ENCODE data around the gene PHACTR2. TPM values are rescaled to one million over a fixed set of nuclear protein-coding genes. Genes with fewer than 3 reads are reported as not detected.
A peak's percentile ranks its signal among the peaks of the same experiment; 100 is the strongest.

The PHACTR2 gene
- total RNA-seq, 6 experiments from 2014 or later, result 66.7 to 92.7 (median 84.1) TPM

DNA sequence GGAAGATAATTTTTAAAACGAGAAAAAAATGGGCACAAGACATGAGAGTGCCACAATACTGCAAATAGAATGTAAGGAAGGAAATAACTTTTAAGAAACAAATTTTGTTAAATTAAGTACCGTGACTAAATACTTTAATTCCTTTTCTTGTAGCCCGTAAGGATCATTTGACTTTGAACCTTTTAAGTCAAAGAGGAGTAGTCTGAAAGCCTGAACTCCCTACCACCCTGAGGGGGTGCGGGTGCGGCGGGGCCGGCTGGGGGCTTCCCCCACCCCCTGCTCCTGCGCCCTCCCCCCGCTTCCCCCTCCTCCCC, 231 bp upstream of the PHACTR2 start:
- TF ChIP-seq, protein P1, sequence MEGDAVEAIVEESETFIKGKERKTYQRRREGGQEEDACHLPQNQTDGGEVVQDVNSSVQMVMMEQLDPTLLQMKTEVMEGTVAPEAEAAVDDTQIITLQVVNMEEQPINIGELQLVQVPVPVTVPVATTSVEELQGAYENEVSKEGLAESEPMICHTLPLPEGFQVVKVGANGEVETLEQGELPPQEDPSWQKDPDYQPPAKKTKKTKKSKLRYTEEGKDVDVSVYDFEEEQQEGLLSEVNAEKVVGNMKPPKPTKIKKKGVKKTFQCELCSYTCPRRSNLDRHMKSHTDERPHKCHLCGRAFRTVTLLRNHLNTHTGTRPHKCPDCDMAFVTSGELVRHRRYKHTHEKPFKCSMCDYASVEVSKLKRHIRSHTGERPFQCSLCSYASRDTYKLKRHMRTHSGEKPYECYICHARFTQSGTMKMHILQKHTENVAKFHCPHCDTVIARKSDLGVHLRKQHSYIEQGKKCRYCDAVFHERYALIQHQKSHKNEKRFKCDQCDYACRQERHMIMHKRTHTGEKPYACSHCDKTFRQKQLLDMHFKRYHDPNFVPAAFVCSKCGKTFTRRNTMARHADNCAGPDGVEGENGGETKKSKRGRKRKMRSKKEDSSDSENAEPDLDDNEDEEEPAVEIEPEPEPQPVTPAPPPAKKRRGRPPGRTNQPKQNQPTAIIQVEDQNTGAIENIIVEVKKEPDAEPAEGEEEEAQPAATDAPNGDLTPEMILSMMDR (IDR thresholded peaks at IDR 0.05), result no peak
- Mint-ChIP-seq H3K4me1 (ENCODE audit: low read depth) (peaks cover 81% of the 10 kb centered on the region), H3K9me3 (peaks cover 6% of the 10 kb centered on the region), H3K36me3 (ENCODE audit: low read depth) (peaks cover 18% of the 10 kb centered on the region), H3K4me3 (peak overlapping the region; percentile 89), H3K27ac (peak overlapping the region; percentile 61), H3K27me3 (ENCODE audit: insufficient read depth) (no peaks in the 10 kb centered on the region)
- DNase-seq, result no peak

DNA sequence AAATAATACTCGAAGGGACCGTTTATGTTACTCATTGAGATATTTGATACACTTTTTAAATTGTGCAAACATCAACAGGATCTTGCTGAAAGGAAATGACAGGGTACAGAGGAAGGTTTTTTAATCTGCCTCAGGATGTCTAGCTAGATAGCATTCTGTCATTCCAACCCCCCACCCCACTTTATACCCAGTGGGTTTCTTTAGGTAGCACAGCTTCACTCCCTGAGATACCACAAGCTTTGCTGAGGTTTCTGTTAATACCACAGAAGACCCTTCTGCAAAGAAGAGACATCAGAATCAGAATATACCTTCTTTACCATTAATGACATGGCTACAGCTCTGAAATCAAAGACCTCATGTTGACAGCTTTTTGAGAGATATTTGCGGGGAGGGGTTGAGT, 1.3 kb downstream of the PHACTR2 start:
- peaks cover 70% of the 10 kb centered on the region for H3K4me1 Mint-ChIP-seq (ENCODE audit: low read depth)
- H3K4me3 Mint-ChIP-seq, result peak overlapping the region; percentile 89
- TF ChIP-seq, protein P1 (IDR thresholded peaks at IDR 0.05), result no peak
- H3K27ac Mint-ChIP-seq, result peak overlapping the region; percentile 64
- DNase-seq, result no peak
- no peaks in the 10 kb centered on the region for H3K27me3 Mint-ChIP-seq (ENCODE audit: insufficient read depth)
- peaks cover 30% of the 10 kb centered on the region for H3K36me3 Mint-ChIP-seq (ENCODE audit: low read depth)
- H3K9me3 Mint-ChIP-seq, result peaks cover 17% of the 10 kb centered on the region

DNA sequence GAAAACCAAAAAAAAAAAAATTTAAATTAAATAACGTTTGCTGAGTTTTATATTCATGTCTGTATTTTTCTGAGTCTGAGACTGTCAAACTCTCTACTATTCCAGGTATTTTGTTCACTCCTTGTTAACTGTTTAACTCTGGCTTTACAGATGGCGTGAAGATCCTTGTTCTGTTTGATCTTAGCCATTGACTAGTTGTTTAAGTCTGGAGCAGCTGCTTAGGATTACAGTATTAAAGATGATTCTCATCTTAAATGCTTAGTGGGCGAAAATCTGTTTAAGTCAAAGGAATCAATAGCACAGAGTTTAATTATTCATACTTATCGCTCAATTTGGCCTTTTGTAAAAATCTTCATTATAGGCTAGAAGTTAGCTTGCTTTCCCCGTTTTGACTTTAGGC, 2.4 kb downstream of the PHACTR2 start:
- H3K4me1 Mint-ChIP-seq (ENCODE audit: low read depth), result peaks cover 68% of the 10 kb centered on the region
- H3K27me3 Mint-ChIP-seq (ENCODE audit: insufficient read depth), result no peaks in the 10 kb centered on the region
- no peak for DNase-seq
- H3K4me3 Mint-ChIP-seq, result peak overlapping the region; percentile 89
- peaks cover 17% of the 10 kb centered on the region for H3K9me3 Mint-ChIP-seq
- TF ChIP-seq, protein P1 (IDR thresholded peaks at IDR 0.05), result no peak
- peak overlapping the region; percentile 64; the same call in 1 of the 2 replicates for H3K27ac Mint-ChIP-seq
- H3K36me3 Mint-ChIP-seq (ENCODE audit: low read depth), result peaks cover 35% of the 10 kb centered on the region

DNA sequence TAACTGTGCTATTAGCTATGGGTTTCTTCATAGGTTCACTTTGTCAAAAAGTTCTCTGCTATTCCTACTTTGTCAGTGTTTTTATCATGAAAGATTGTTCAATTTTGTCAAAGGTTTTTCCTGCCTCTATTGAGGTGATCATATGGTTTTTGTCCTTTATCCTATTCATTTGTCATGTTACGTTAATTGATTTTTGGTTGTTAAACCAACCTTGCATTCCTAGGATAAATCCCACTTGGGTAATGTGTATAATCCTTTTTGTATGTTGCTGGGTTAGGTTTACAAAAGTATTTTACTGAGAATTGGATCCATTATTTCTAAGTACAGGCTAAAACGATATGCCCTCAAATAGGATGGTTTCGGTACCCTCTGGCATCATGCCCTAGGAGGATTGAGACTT, 5.0 kb downstream of the PHACTR2 start:
- H3K4me1 Mint-ChIP-seq (ENCODE audit: low read depth), result peaks cover 68% of the 10 kb centered on the region
- no peak for DNase-seq
- no peak overlapping the region for H3K4me3 Mint-ChIP-seq
- no peaks in the 10 kb centered on the region for H3K27me3 Mint-ChIP-seq (ENCODE audit: insufficient read depth)
- no peak overlapping the region for H3K27ac Mint-ChIP-seq
- peaks cover 17% of the 10 kb centered on the region for H3K9me3 Mint-ChIP-seq
- H3K36me3 Mint-ChIP-seq (ENCODE audit: low read depth), result peaks cover 37% of the 10 kb centered on the region
- TF ChIP-seq, protein P1 (IDR thresholded peaks at IDR 0.05), result no peak

DNA sequence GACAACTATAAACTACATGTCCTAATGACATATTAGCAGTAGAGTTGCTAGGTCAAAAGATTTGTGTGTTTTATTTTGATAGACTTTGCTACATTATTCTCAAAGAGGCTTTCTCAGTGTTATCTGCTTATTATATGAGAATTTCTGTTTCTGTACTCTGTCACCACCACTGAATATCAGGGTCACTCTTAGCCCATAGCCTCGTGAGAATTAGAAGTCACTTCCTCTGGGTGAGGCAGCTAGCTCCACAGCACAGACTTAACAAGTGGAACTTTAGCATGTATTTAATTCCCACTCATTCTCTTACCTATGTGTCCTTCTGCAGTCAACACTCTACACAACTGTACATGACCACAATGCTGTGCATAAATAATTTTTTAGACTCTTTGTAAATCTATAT, 6.7 kb downstream of the PHACTR2 start:
- no peak overlapping the region; the same call in 1 of the 2 replicates for H3K27ac Mint-ChIP-seq
- H3K9me3 Mint-ChIP-seq, result peaks cover 17% of the 10 kb centered on the region
- peaks cover 53% of the 10 kb centered on the region for H3K36me3 Mint-ChIP-seq (ENCODE audit: low read depth)
- no peak overlapping the region for H3K4me3 Mint-ChIP-seq
- H3K27me3 Mint-ChIP-seq (ENCODE audit: insufficient read depth), result peaks cover 1% of the 10 kb centered on the region; the same call in 1 of the 2 replicates
- no peak for DNase-seq
- peaks cover 80% of the 10 kb centered on the region for H3K4me1 Mint-ChIP-seq (ENCODE audit: low read depth)
- TF ChIP-seq, protein P1 (IDR thresholded peaks at IDR 0.05), result no peak

DNA sequence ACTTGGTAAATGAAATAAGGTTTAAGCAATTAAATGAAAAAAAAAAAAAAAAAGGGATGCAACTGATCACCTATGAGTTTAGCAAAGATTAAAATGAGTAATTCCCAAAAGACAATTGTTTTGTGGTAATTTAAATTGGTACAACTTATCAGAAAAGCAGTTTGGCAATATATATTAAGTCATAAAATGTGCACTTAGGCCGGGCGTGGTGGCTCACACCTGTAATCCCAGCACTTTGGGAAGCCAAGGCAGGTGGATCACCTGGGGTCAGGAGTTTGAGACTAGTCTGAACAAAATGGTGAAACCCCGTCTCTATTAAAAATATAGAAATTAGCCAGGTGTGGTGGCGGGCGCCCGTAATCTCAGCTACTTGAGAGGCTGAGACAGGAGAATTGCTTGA, 7.9 kb downstream of the PHACTR2 start:
- Mint-ChIP-seq H3K9me3 (peaks cover 17% of the 10 kb centered on the region), H3K27me3 (ENCODE audit: insufficient read depth) (peaks cover 1% of the 10 kb centered on the region; the same call in 1 of the 2 replicates), H3K4me1 (ENCODE audit: low read depth) (peaks cover 80% of the 10 kb centered on the region), H3K27ac (no peak overlapping the region), H3K36me3 (ENCODE audit: low read depth) (peaks cover 59% of the 10 kb centered on the region), H3K4me3 (no peak overlapping the region)
- TF ChIP-seq, protein P1 (IDR thresholded peaks at IDR 0.05), result no peak
- DNase-seq, result no peak
